HG03045 (cell line): ENCODE results near the gene PFDN1.
"Not testable (repeated sequence)": the region's sequence is repeated elsewhere in the genome, so short reads cannot be mapped to it uniquely, and the experiment has no call there.

Experiments used
- ATAC-seq: cut with Tn5 transposase; IDR thresholded peaks from one replicate; pipeline ENCODE4 v1.9.1; 2021; ENCODE audit warnings: mild to moderate bottlenecking, moderate library complexity; ENCODE audit not compliant: unreplicated experiment

The PFDN1 gene

GRCh38 chr5:140219068-140219991 is 83.6 kb downstream of the PFDN1 start:
- ATAC-seq: no peak

- no peak for ATAC-seq
These were observed 85.4 kb downstream of the PFDN1 start for GRCh38 chr5:140217299-140218026.

- ATAC-seq: no peak
These were observed 86.3 kb downstream of the PFDN1 start for GRCh38 chr5:140216478-140217074.

GRCh38 chr5:140215276-140215675 is 87.6 kb downstream of the PFDN1 start:
- ATAC-seq: no peak

- no peak for ATAC-seq
These were observed 88.1 kb downstream of the PFDN1 start for GRCh38 chr5:140214831-140215230.

- ATAC-seq: peak; percentile 84
These were observed 89.4 kb downstream of the PFDN1 start for GRCh38 chr5:140213370-140213983.

GRCh38 chr5:140208065-140208464 is 94.8 kb downstream of the PFDN1 start:
- ATAC-seq: no peak

- no peak for ATAC-seq
These were observed 95.5 kb downstream of the PFDN1 start for GRCh38 chr5:140207250-140207964.

GRCh38 chr5:140205952-140206351 is 96.9 kb downstream of the PFDN1 start:
- ATAC-seq: no peak

GRCh38 chr5:140205216-140205615 is 97.7 kb downstream of the PFDN1 start:
- ATAC-seq: no peak

- ATAC-seq: no peak
These were observed 100.3 kb downstream of the PFDN1 start for GRCh38 chr5:140202610-140203009.

- ATAC-seq: no peak
These were observed 100.8 kb downstream of the PFDN1 start for GRCh38 chr5:140202078-140202477.

GRCh38 chr5:140198915-140199314 is 104.0 kb downstream of the PFDN1 start:
- ATAC-seq: not testable (repeated sequence)

GRCh38 chr5:140197023-140197422 is 105.9 kb downstream of the PFDN1 start:
- ATAC-seq: no peak

GRCh38 chr5:140196115-140196814 is 106.6 kb downstream of the PFDN1 start:
- ATAC-seq: no peak
